GM18502 (cell line): ENCODE results near the gene DHCR7.

Experiments used
- ATAC-seq: cut with Tn5 transposase; IDR thresholded peaks from one replicate; pipeline ENCODE4 v1.9.1; 2021; ENCODE audit warnings: mild to moderate bottlenecking; ENCODE audit not compliant: unreplicated experiment, poor library complexity

Gene DHCR7

GRCh38 chr11:71481101-71481960, 33.1 kb upstream of the DHCR7 start:
- no peak for ATAC-seq

- no peak for ATAC-seq
Observed at GRCh38 chr11:71478528-71478840, 30.3 kb upstream of the DHCR7 start.

GRCh38 chr11:71477641-71478527, 29.7 kb upstream of the DHCR7 start:
- ATAC-seq = no peak

- ATAC-seq = no peak
Observed at GRCh38 chr11:71476926-71477640, 28.9 kb upstream of the DHCR7 start.

- ATAC-seq = no peak
Observed at GRCh38 chr11:71476031-71476430, 27.8 kb upstream of the DHCR7 start.

- no peak for ATAC-seq
Observed at GRCh38 chr11:71474771-71475483, 26.7 kb upstream of the DHCR7 start.

- no peak for ATAC-seq
Observed at GRCh38 chr11:71474141-71474770, 26.1 kb upstream of the DHCR7 start.

- ATAC-seq = no peak
Observed at GRCh38 chr11:71473793-71474080, 25.5 kb upstream of the DHCR7 start.

GRCh38 chr11:71472941-71473792, 25.0 kb upstream of the DHCR7 start:
- no peak for ATAC-seq

GRCh38 chr11:71472357-71472885, 24.2 kb upstream of the DHCR7 start:
- no peak for ATAC-seq

- ATAC-seq = no peak
Observed at GRCh38 chr11:71470946-71471345, 22.8 kb upstream of the DHCR7 start.

- ATAC-seq = no peak
Observed at GRCh38 chr11:71467164-71467563, 19.0 kb upstream of the DHCR7 start.

GRCh38 chr11:71466358-71466757, 18.2 kb upstream of the DHCR7 start:
- ATAC-seq = no peak

GRCh38 chr11:71465054-71465453, 16.9 kb upstream of the DHCR7 start:
- ATAC-seq = no peak

GRCh38 chr11:71463331-71464211, 15.4 kb upstream of the DHCR7 start:
- ATAC-seq = no peak

GRCh38 chr11:71462726-71463125, 14.5 kb upstream of the DHCR7 start:
- ATAC-seq = no peak

GRCh38 chr11:71461696-71462095, 13.5 kb upstream of the DHCR7 start:
- ATAC-seq = no peak

GRCh38 chr11:71459767-71460320, 11.7 kb upstream of the DHCR7 start:
- ATAC-seq = no peak
